Neural cell (in vitro differentiated cells): ENCODE measurements around the gene GNA12. TPM values are rescaled to one million over a fixed set of nuclear protein-coding genes. Genes with fewer than 3 reads are reported as not detected.

ENCODE experiments used
- H2AFZ ChIP-seq: fragments of 200-600, 300-800 bp; sonication (generic), shearing (Covaris generic); 2 replicates; pipeline ENCODE4 v1.6.0; 2014; ENCODE audit warnings: low read depth, mild to moderate bottlenecking, antibody characterized with exemption, low read length, moderate library complexity
- H3F3A ChIP-seq: fragments of 200-600 bp; shearing (Covaris generic); 2 replicates; pipeline ENCODE4 v1.6.1; 2016; ENCODE audit warnings: mild to moderate bottlenecking, moderate library complexity, mixed read lengths, antibody characterized with exemption, low read length; ENCODE audit not compliant: insufficient read depth, poor library complexity, severe bottlenecking
- H3K27ac ChIP-seq: fragments of 200-600, 300-800 bp; sonication (generic), shearing (Covaris generic); 2 replicates; pipeline ENCODE4 v1.5.1; 2014; ENCODE audit warnings: mild to moderate bottlenecking, low read length, moderate library complexity
- H3K27me3 ChIP-seq: fragments of 300-800, 200-600 bp; sonication (generic), shearing (Covaris generic); 2 replicates; pipeline ENCODE4 v1.6.0; 2014; ENCODE audit warnings: mild to moderate bottlenecking, low read depth, low read length, moderate library complexity; ENCODE audit not compliant: insufficient read depth
- H3K36me3 ChIP-seq: fragments of 300-800, 200-600 bp; sonication (generic), shearing (Covaris generic); 2 replicates; pipeline ENCODE4 v1.5.1; 2014; ENCODE audit warnings: mild to moderate bottlenecking, antibody characterized with exemption, low read length, moderate library complexity; ENCODE audit not compliant: insufficient read depth
- H3K4me2 ChIP-seq: fragments of 300-800, 200-600 bp; sonication (generic), shearing (Covaris generic); 2 replicates; pipeline ENCODE4 v1.6.0; 2014; ENCODE audit warnings: mild to moderate bottlenecking, low read length
- H3K4me3 ChIP-seq: fragments of 300-800, 200-600 bp; sonication (generic), shearing (Covaris generic); 2 replicates; pipeline ENCODE4 v1.5.1; 2014; ENCODE audit warnings: mild to moderate bottlenecking, low read length, moderate library complexity
- H3K79me2 ChIP-seq: fragments of 200-600 bp; shearing (Covaris generic); replicated peaks from 2 replicates; pipeline ENCODE4 v1.6.0; 2014; ENCODE audit warnings: mild to moderate bottlenecking, low read length, moderate library complexity; ENCODE audit not compliant: insufficient read depth
- H3K9ac ChIP-seq: fragments of 300-800, 200-600 bp; sonication (generic), shearing (Covaris generic); 2 replicates; pipeline ENCODE4 v1.6.1; 2016; ENCODE audit warnings: mild to moderate bottlenecking, low read length, mixed read lengths
- H3K9me2 ChIP-seq: fragments of 200-600 bp; shearing (Covaris generic); 2 replicates; pipeline ENCODE4 v1.6.1; 2016; ENCODE audit warnings: mild to moderate bottlenecking, low read length, mixed read lengths; ENCODE audit not compliant: insufficient read depth
- H3K9me3 ChIP-seq: fragments of 200-600, 300-800 bp; sonication (generic), shearing (Covaris generic); 2 replicates; pipeline ENCODE4 v1.6.1; 2016; ENCODE audit warnings: mild to moderate bottlenecking, mixed run types, low read length, moderate library complexity, mixed read lengths
- H4K20me1 ChIP-seq: fragments of 200-600 bp; shearing (Covaris generic); 2 replicates; pipeline ENCODE4 v1.6.1; 2016; ENCODE audit warnings: mild to moderate bottlenecking, mixed run types; ENCODE audit not compliant: insufficient read depth
- CTCF ChIP-seq: fragments of 450-650 bp; IDR thresholded peaks from 2 replicates; pipeline ENCODE4 v1.5.1; 2014; ENCODE audit warnings: antibody characterized with exemption, mild to moderate bottlenecking, moderate library complexity; ENCODE audit not compliant: poor library complexity, severe bottlenecking
- EP300 ChIP-seq: fragments of 450-650 bp; conservative IDR thresholded peaks from 2 replicates; pipeline ENCODE4 v1.6.1; 2014; ENCODE audit warnings: antibody characterized with exemption, mild to moderate bottlenecking, moderate library complexity; ENCODE audit not compliant: poor library complexity, severe bottlenecking
- EZH2 ChIP-seq: fragments of 200-600, 300-800 bp; shearing (Covaris generic), sonication (generic); IDR thresholded peaks from 2 replicates; pipeline ENCODE4 v1.6.1; 2014; ENCODE audit warnings: antibody characterized with exemption, low read length, borderline replicate concordance, mild to moderate bottlenecking; ENCODE audit not compliant: insufficient read depth, poor library complexity, severe bottlenecking
- MXI1 ChIP-seq: fragments of 450-650 bp; conservative IDR thresholded peaks from 2 replicates; pipeline ENCODE4 v1.6.1; 2014; ENCODE audit warnings: antibody characterized with exemption, mild to moderate bottlenecking; ENCODE audit not compliant: poor library complexity, severe bottlenecking
- POLR2AphosphoS5 ChIP-seq: IDR thresholded peaks from 2 replicates; pipeline ENCODE4 v1.6.1; 2012
- RAD21 ChIP-seq: fragments of 450-650 bp; conservative IDR thresholded peaks from 2 replicates; pipeline ENCODE4 v1.6.1; 2014; ENCODE audit warnings: antibody characterized with exemption, mild to moderate bottlenecking, moderate library complexity
- REST ChIP-seq: IDR thresholded peaks from 2 replicates; pipeline ENCODE4 v1.6.1; 2012; ENCODE audit warnings: borderline replicate concordance
- SMC3 ChIP-seq: fragments of 450-650 bp; conservative IDR thresholded peaks from 2 replicates; pipeline ENCODE4 v1.6.1; 2014; ENCODE audit warnings: antibody characterized with exemption, mild to moderate bottlenecking, moderate library complexity; ENCODE audit not compliant: poor library complexity
- TAF1 ChIP-seq: IDR thresholded peaks from 2 replicates; pipeline ENCODE4 v1.6.1; 2012; ENCODE audit warnings: low read depth
- polyA plus RNA-seq: library from polyadenylated mRNA; depleted of rRNA; stranded (reverse); fragments of >200 nt; gene quantifications from 2 replicates; pipeline ENCODE4 v1.2.3, GENCODE V29; 2014

Gene GNA12
- polyA plus RNA-seq, 1 donor from 2014 or later, result 15.5 TPM

- H3K4me3 ChIP-seq, result no peak overlapping the region
- H3K9me2 ChIP-seq, result no peaks in the 10 kb centered on the region
- H3K79me2 ChIP-seq, result no peaks in the 10 kb centered on the region
- H3K36me3 ChIP-seq, result no peaks in the 10 kb centered on the region
- no peak for TF ChIP-seq RAD21
- TF ChIP-seq MXI1, result no peak
- TF ChIP-seq SMC3, result no peak
- no peak for TF ChIP-seq TAF1
- no peak for TF ChIP-seq CTCF
- no peak for TF ChIP-seq REST
- no peak for TF ChIP-seq EZH2
- TF ChIP-seq EP300, result no peak
- no peak for TF ChIP-seq POLR2AphosphoS5
- H3K9ac ChIP-seq, result no peak overlapping the region
- H3F3A ChIP-seq, result no peaks in the 10 kb centered on the region
- H3K9me3 ChIP-seq, result no peaks in the 10 kb centered on the region
- H3K4me2 ChIP-seq, result no peak overlapping the region
- H4K20me1 ChIP-seq, result no peaks in the 10 kb centered on the region
- no peaks in the 10 kb centered on the region for H3K27me3 ChIP-seq
- no peak overlapping the region for H2AFZ ChIP-seq
- H3K27ac ChIP-seq, result no peak overlapping the region
Measured at GRCh38 chr7:2759736-2760097, 84.4 kb downstream of the GNA12 start.

DNA sequence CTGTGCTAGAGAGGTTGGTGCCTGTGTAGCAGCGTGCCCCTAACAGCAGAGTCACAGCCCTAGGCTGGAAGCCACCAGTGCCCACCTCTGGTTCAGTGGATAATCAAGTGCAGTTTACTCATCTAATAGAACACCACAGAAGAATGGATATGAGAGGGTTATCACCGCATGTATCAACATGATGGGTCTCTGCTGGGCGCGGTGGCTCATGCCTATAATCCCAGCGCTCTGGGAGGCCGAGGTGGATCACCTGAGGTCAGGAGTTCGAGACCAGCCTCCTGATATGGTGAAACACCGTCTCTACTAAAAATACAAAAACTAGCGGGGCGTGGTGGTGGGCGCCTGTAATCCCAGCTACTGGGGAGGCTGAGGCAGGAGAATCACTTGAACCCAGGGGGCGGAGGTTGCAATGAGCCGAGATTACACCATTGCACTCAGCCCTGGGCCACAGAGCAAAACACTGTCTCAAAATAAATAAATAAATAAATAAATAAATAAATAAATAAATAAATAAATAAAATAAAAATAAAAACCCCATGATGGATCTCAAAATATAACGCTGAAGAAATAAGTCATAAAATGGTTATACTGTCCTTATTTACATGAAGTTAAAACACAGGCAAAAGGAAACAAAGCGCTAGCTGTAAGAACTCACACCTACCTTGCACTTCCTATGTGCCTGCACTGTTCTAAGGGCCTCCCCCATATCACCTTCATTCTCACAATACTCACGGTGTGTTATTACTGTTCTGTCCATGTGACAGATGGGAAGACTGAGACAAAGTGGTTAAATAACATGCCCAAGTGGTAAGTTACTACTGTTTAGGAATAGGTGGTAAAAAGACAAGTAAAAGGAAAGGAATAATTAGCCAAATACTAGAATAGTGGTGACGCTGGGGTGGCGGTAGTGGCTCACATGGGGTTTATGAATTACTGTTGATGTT is 85.2 kb downstream of the GNA12 start:
- H3K4me3 ChIP-seq, result peak overlapping the region; percentile 23
- H3K4me2 ChIP-seq, result no peak overlapping the region
- no peak overlapping the region for H2AFZ ChIP-seq
- H3K27me3 ChIP-seq, result no peaks in the 10 kb centered on the region
- no peak for TF ChIP-seq CTCF
- no peak for TF ChIP-seq TAF1
- TF ChIP-seq EZH2, result no peak
- TF ChIP-seq EP300, result no peak
- no peak for TF ChIP-seq SMC3
- no peak for TF ChIP-seq RAD21
- no peak for TF ChIP-seq POLR2AphosphoS5
- H3K36me3 ChIP-seq, result no peaks in the 10 kb centered on the region
- H3K9me3 ChIP-seq, result no peaks in the 10 kb centered on the region
- no peaks in the 10 kb centered on the region for H3K79me2 ChIP-seq
- no peaks in the 10 kb centered on the region for H3F3A ChIP-seq
- no peak overlapping the region for H3K9ac ChIP-seq
- H3K27ac ChIP-seq, result no peak overlapping the region
- H3K9me2 ChIP-seq, result no peaks in the 10 kb centered on the region
- no peaks in the 10 kb centered on the region for H4K20me1 ChIP-seq
